ENCODE measurements around the gene LRRN2. TPM values are rescaled to one million over a fixed set of nuclear protein-coding genes. Genes with fewer than 3 reads are reported as not detected.

The LRRN2 gene
- total RNA-seq, 1 donor from 2014 or later, result 9.4 TPM

- no peak overlapping the region for H3K27ac Mint-ChIP-seq
- no peak for TF ChIP-seq CTCF (IDR thresholded peaks at IDR 0.05; ENCODE audit: unreplicated experiment)
- no peaks in the 10 kb centered on the region for H3K9me3 Mint-ChIP-seq (ENCODE audit: low read depth)
- H3K27me3 Mint-ChIP-seq, result no peaks in the 10 kb centered on the region
- no peaks in the 10 kb centered on the region for H3K36me3 Mint-ChIP-seq (ENCODE audit: insufficient read depth)
- H3K4me3 Mint-ChIP-seq (ENCODE audit: low read depth), result no peak overlapping the region
- DNase-seq (ENCODE audit: low spot score, unreplicated experiment), result no peak
- peaks cover 8% of the 10 kb centered on the region for H3K4me1 Mint-ChIP-seq (ENCODE audit: low read depth)
Observed at GRCh38 chr1:204672482-204673121, 12.9 kb downstream of the LRRN2 start.

- TF ChIP-seq CTCF (IDR thresholded peaks at IDR 0.05; ENCODE audit: unreplicated experiment), result no peak
- Mint-ChIP-seq H3K9me3 (ENCODE audit: low read depth) (no peaks in the 10 kb centered on the region), H3K27me3 (no peaks in the 10 kb centered on the region), H3K4me1 (ENCODE audit: low read depth) (peaks cover 8% of the 10 kb centered on the region), H3K27ac (no peak overlapping the region), H3K4me3 (ENCODE audit: low read depth) (no peak overlapping the region), H3K36me3 (ENCODE audit: insufficient read depth) (no peaks in the 10 kb centered on the region)
- DNase-seq (ENCODE audit: low spot score, unreplicated experiment), result no peak
Observed at GRCh38 chr1:204672069-204672468, 13.5 kb downstream of the LRRN2 start.

GRCh38 chr1:204670152-204670927 lies 15.2 kb downstream of the LRRN2 start:
- no peak for TF ChIP-seq CTCF (IDR thresholded peaks at IDR 0.05; ENCODE audit: unreplicated experiment)
- no peak for DNase-seq (ENCODE audit: low spot score, unreplicated experiment)
- Mint-ChIP-seq H3K4me1 (ENCODE audit: low read depth) (peaks cover 8% of the 10 kb centered on the region), H3K27me3 (no peaks in the 10 kb centered on the region), H3K9me3 (ENCODE audit: low read depth) (no peaks in the 10 kb centered on the region), H3K36me3 (ENCODE audit: insufficient read depth) (no peaks in the 10 kb centered on the region), H3K27ac (no peak overlapping the region), H3K4me3 (ENCODE audit: low read depth) (no peak overlapping the region)

GRCh38 chr1:204669579-204669978 lies 16.0 kb downstream of the LRRN2 start:
- H3K9me3 Mint-ChIP-seq (ENCODE audit: low read depth), result no peaks in the 10 kb centered on the region
- no peaks in the 10 kb centered on the region for H3K36me3 Mint-ChIP-seq (ENCODE audit: insufficient read depth)
- H3K4me3 Mint-ChIP-seq (ENCODE audit: low read depth), result no peak overlapping the region
- peaks cover 3% of the 10 kb centered on the region for H3K27me3 Mint-ChIP-seq
- H3K4me1 Mint-ChIP-seq (ENCODE audit: low read depth), result peaks cover 6% of the 10 kb centered on the region
- no peak for DNase-seq (ENCODE audit: low spot score, unreplicated experiment)
- no peak for TF ChIP-seq CTCF (IDR thresholded peaks at IDR 0.05; ENCODE audit: unreplicated experiment)
- no peak overlapping the region for H3K27ac Mint-ChIP-seq

- no peak for DNase-seq (ENCODE audit: low spot score, unreplicated experiment)
- H3K27me3 Mint-ChIP-seq, result peaks cover 4% of the 10 kb centered on the region
- H3K9me3 Mint-ChIP-seq (ENCODE audit: low read depth), result no peaks in the 10 kb centered on the region
- no peaks in the 10 kb centered on the region for H3K4me1 Mint-ChIP-seq (ENCODE audit: low read depth)
- TF ChIP-seq CTCF (IDR thresholded peaks at IDR 0.05; ENCODE audit: unreplicated experiment), result no peak
- no peak overlapping the region for H3K27ac Mint-ChIP-seq
- H3K4me3 Mint-ChIP-seq (ENCODE audit: low read depth), result no peak overlapping the region
- no peaks in the 10 kb centered on the region for H3K36me3 Mint-ChIP-seq (ENCODE audit: insufficient read depth)
Observed at GRCh38 chr1:204664384-204664651, 21.2 kb downstream of the LRRN2 start.

Measured in progenitor cell of endocrine pancreas (in vitro differentiated cells).